Panc1 (cell line): ENCODE results near the gene RABGGTA.

Source experiments
- CTCF ChIP-seq: fragments of 450-650 bp; IDR thresholded peaks from 2 replicates; pipeline ENCODE4 v1.5.1; 2017; ENCODE audit warnings: mild to moderate bottlenecking
- POLR2AphosphoS5 ChIP-seq: IDR thresholded peaks from 2 replicates; pipeline ENCODE4 v1.6.1; 2012; ENCODE audit warnings: mild to moderate bottlenecking, low read depth, low read length, moderate library complexity
- REST ChIP-seq, 2 experiments: IDR thresholded peaks; 2 replicates each; pipeline ENCODE4 v1.6.1; 2011 to 2012; ENCODE audit warnings: low read depth in 2 of 2, control low read depth in 1 of 2, low read length in 1 of 2, mild to moderate bottlenecking in 1 of 2, moderate library complexity in 1 of 2; ENCODE audit not compliant: insufficient read depth in 1 of 2
- TCF7L2 ChIP-seq: IDR thresholded peaks from 2 replicates; pipeline ENCODE4 v1.6.1; 2011; ENCODE audit warnings: mild to moderate bottlenecking, low read depth, low read length, inconsistent platforms

- TF ChIP-seq TCF7L2 = no peak
- no peak for TF ChIP-seq POLR2AphosphoS5
- TF ChIP-seq CTCF = no peak
- TF ChIP-seq REST (IDR thresholded peaks at IDR 0.05; ENCODE audit: insufficient read depth in 1 of 2, low read depth in 2 of 2, low read length in 1 of 2) = no peak
These were observed 32.8 kb downstream of the RABGGTA start for GRCh38 chr14:24238527-24239037.
